HG03139 (cell line): Measurements from ENCODE around the gene NOD2.

Experiments used
- ATAC-seq: cut with Tn5 transposase; IDR thresholded peaks from one replicate; pipeline ENCODE4 v1.9.1; 2021; ENCODE audit not compliant: unreplicated experiment

NOD2 gene

DNA sequence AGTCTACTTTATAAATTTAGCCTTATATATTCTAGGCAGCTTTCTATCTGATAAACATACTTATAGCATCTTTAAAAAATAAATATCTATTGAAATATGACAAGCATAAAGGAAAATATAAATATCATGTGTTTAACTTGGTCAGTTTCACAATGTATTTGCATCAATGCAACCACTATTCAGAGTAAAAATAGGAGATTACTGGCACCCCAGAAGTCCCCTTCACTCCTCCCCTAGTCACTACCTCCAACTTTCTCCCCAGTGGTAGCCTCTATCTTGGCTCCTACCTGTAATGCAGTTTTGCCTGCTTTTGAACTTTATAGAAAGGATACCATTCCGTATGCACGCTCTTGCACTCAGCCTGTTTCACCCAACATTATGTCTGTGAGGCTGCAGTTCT is 3.2 kb upstream of the NOD2 start:
- no peak for ATAC-seq

DNA sequence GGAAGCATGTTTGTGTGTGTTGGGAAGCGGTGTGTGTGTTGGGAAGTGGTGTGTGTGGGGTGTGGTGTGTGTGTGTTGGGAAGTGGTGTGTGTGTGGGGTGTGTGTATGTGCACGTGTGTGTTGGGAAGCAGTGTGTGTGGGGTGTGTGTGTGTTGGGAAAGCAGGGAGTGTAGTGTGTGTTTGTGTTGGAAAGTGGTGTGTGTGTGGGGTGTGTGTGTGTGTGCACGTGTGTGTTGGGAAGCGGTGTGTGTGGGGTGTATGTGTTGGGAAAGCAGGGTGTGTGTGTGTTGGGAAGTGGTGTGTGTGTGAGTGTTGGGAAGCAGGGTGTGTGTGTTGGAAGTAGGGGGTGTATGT is 785 bp upstream of the NOD2 start:
- no peak for ATAC-seq

DNA sequence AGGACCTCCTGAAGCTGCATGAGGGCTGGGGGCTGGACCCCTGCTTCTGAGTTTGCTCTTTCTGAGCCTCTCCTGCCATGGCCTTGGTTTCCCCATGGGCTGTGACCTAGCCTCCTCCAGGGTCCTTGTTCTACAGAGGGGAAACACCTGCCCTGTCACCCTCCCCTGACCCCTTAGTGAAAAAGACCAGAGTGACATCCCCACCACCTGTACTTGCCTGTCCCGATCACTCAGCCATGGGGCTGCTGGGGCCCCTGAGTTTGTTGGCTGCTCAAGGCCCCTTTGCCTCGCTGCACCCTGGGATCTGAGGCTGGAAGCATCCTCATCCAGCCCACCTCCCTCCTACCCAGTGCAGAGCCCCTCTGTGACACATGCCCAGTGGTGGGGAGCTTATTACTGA is 800 bp downstream of the NOD2 start:
- ATAC-seq: no peak

DNA sequence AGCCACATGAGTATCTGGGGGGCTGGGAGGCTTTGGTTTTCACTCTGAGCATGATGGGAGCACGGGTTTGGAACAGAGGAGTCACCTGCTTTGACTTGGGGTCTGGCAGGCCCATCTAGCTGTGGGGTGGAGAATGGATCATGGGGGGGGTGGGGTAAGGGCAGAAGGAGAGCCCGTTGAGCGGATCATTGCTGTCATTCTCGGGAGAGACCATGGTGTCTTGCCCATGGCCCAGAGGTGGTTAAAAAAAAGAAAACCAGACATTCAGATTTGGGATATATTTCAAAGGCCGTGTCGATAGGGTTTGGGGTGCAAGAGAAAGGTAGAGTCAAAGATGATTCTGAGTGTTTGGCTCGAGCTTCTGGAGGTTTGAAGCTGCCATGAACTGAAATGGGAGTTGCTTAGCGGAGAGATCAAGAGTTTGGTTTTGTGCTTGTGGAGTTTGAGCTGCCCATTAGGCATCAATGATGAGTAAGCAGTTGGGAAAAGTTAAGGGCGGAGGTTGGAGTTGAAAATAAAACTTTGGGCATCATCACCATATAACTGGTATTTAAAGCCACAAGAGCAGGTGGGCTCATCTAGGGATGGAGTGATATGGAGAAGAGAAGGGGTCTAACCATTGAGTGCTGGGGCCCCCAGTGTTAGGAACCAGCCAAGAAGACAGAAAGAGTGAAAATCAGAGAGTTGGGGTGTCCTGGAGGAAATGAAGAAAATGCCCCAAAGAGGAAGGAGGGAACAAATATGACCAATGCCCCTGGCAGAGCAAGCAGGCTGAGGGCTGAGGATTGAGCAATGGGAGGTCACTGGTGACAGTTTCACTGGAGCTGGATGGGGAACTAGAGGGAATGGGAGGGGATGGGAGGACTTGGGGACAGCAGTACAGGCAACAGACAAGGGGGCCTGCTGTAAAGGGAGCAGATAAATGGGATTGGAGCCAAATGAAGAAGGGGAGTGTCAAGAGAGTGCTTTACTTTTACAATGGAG is 1.9 kb downstream of the NOD2 start:
- no peak for ATAC-seq

DNA sequence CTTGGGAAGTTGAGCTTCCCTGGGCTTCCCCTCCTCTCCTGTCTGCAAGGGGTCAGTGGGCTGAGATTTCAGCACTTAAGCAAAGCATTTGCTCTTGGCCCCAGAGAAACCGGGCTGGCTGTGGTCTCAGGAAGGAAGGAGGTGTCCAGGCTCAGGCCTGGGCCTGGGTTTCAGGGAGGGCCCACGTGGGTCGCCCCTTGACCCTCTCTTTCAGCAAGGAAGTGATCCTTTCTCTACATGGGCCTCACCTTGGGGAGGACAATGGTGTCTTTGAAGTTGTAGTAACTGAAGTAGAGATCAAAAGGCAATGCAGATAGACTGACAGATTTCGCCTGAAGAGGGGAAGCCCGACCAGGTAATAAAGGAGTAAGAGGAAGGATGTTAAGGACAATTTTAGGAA is 2.7 kb downstream of the NOD2 start:
- no peak for ATAC-seq

DNA sequence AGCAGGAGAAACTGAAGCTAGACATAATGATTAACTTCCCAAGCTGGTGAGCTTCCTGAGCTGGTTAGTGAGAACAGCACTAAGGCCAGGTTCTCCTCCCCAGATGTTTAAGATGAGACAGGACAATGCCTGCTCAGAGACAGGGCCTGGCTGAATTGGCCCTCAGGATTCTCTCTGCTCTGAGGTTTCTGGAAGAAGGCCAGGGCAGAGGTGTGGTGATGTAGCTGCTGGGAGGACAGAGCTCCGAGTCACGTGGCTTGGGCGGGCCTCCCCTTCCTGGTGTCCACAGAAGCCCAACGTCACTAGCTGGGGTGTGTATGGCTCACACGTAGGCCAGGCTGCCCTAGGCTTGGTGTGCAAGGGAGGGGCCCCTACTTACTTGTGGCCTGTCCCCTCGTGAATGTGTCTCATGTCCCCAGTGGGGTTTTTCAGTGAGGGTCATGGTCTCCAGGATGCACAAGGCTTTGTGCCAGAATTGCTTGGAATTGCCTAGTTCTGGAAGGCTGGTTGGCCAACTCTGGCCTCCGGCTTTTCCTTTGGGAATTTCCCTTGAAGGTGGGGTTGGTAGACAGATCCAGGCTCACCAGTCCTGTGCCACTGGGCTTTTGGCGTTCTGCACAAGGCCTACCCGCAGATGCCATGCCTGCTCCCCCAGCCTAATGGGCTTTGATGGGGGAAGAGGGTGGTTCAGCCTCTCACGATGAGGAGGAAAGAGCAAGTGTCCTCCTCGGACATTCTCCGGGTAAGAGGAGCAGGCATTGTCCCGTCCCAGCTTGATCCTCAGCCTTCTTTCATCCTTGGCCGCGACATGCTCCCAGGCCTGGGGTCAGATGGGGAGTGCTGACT is 3.4 kb downstream of the NOD2 start:
- ATAC-seq: peak; percentile 63

DNA sequence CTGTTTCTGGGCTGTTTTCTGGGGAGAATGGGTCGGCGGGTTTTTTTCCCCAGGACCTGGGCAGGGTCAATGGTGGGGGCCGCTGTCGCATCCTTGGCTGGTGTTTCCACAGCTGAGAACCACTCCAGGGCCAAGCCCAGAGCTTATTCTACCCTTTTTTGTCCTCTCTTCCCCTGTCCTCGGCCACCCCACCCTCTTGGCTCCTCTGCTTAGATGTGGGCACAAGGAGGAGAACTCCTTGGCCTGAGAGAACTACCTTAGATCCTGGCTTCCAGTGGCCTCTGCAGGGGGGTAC is 4.0 kb downstream of the NOD2 start:
- no peak for ATAC-seq

DNA sequence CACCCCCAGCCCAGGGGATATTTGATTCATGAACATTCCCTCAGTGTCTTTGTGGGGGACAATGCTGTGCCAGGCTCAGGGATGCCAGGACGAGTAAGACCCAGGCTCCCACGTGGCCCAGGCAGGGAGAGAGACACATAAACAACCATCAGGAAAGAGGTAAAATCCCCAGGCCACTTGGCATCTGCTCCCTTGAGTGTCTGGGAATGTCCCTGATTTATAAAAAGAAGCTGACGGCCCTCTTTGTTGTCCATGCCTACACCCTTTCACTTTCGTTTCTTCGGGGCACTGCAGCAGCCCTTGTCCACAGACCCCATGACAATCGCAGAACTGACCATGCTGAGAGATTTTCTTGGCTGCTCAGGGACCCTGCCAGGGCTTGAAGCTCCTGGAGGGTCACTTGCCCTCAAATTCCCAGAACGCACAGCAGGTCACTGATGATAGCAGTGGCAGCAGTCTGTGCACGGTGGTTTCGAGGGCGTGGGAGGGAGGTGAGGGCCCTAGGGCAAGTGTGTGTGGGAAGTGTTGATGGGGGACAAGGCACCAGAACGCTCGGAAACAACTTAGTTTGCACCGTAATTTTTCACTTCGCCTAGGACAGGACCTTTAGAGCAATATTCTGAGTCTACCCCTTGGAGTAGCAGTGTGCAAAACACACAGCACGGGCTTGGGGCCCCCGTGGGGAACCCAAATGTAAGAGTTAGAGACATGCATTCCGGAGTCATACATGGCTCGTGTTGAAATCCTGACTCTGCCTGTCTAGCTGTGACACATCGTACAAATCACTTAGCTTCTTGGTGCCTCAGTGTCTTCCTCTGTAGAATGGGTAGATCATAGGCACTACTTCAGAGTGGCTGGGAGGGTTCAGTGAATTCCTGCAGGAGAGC is 4.7 kb downstream of the NOD2 start:
- peak; percentile 27 for ATAC-seq

DNA sequence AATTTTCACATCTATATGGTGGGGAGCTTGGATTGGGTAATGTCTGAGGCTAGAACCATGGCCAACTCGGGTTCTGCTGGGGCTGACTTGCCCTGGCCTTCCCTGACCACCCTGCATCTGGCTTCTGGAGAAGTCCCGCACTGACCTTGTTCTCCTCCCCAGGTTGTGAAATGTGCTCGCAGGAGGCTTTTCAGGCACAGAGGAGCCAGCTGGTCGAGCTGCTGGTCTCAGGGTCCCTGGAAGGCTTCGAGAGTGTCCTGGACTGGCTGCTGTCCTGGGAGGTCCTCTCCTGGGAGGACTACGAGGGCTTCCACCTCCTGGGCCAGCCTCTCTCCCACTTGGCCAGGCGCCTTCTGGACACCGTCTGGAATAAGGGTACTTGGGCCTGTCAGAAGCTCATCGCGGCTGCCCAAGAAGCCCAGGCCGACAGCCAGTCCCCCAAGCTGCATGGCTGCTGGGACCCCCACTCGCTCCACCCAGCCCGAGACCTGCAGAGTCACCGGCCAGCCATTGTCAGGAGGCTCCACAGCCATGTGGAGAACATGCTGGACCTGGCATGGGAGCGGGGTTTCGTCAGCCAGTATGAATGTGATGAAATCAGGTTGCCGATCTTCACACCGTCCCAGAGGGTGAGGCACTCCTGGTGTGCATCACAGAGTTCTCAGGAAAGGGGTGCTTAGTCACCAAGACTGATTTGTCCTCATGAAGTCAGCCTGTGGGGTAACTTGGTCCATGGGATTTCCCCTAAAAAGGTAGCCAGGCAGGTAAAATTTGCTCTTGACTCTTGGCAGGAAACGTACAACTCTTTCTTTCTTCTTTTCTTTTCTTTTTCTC is 6.1 kb downstream of the NOD2 start:
- ATAC-seq: no peak

DNA sequence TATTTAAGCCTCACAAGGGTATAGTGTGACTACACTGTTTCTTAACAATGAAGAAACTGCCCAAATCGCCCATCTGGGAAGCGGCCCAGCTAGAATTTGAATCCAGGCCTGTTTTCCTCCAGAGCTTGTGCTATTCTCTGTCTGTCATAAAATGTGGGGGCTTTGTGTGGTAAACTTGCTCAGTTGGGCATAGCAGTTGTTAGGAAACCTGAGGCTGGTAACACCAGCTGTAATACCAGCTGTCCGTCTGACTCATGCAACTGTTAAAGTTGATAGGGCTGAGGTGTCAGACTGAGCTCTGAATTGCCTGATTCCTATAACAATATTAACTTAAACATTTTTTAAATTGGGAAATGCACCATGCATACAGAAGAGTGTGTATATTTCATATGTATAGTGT is 9.3 kb downstream of the NOD2 start:
- ATAC-seq: no peak

DNA sequence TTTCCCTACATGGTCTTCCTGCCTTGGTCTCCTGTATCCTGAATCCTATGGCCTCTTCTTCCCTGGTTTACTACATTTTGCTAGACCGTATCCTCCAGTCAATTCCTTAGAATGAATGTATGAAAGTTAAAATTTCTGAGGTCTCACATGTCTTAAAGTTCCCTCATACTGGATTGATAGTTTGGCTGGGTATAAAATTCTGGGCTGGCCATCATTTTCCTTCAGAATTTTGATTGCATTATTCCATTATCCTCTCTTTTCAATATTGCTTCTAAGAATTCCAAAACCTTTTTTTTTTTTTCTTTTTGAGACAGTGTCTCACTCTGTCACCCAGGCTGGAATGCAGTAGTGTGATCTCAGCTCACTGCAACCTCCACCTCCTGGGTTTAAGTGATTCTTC is 10.8 kb downstream of the NOD2 start:
- no peak for ATAC-seq

DNA sequence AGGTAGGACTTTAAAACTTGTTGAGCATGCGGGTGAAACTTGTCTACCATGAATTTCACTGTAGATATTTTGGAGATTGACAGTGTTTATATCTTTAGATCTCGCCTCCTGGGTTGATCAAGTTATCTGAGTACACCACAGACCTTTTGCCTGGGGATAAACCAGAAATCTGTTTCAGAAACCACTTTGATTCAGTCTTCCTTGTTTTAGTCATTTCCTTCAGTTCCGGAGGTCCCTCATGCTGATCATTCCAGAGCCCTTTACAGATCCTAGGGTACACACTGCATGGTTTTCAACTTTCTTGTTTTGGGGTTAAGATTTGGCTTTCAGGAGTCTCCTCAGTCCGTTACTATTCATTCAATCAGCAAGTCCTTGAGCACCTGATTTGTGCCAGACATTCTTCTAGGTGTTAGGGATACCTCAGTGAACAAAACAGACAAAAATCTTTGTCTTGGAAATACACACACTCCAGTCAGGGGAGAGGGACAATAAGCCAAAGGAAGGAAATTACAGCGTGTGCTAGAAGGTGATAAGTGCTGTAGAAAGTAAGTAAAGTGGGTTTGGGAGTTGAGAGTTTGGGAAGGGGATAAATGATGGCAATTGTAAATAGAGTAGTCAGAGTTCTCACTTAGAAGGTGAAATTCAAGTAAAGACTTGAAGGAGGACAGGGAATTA is 12.2 kb downstream of the NOD2 start:
- no peak for ATAC-seq

DNA sequence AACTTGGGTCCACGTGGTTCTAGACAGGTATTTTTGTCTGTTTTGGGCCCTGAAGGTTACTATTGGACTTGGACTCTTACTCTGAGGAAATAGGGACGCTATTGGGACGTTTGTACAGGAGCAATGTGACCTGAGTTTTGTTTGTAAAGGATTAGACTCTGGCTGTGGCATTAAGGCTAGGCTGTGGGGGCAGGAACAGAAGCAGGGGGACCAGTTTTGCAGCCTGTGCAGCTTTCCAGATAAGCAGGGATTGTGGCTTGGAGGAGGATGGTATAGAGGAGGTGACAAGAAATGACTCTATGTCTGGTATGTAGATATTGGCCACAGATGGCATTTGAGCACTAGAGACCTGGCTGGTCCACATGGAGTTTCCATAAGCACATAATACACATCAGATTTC is 12.8 kb downstream of the NOD2 start:
- no peak for ATAC-seq

DNA sequence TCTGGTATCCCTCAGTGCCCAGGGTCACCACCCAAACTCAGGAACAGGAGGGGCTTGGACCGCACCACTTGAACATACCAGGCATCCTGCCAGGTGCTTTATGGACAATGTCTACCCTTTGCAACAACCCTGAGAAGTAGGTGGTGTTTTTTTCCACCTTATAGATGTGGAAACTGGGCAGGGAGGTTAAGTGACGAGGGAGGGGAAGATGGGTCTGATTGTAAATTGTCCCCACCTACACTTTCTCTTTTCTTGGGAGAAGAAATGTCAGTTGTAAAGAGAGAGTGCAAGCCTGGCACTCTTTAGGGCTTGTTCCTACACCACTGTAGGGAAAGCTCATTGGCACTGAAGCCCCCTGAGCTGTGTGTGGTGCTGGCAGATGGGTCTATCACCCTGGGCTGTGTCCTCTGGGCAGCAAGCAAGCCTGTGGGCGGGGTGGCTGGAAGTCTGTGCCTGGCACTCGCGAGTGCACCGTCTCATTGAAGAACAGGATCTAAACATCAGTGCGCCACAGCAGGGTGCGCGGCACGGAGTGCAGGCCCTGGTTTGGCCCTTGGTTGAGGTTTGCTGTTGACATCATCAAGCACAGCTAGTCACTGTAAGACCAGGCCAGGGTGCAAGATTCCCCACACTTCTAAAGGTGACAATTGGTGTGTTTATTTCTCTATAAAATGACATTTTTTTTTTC is 15.1 kb downstream of the NOD2 start:
- no peak for ATAC-seq

DNA sequence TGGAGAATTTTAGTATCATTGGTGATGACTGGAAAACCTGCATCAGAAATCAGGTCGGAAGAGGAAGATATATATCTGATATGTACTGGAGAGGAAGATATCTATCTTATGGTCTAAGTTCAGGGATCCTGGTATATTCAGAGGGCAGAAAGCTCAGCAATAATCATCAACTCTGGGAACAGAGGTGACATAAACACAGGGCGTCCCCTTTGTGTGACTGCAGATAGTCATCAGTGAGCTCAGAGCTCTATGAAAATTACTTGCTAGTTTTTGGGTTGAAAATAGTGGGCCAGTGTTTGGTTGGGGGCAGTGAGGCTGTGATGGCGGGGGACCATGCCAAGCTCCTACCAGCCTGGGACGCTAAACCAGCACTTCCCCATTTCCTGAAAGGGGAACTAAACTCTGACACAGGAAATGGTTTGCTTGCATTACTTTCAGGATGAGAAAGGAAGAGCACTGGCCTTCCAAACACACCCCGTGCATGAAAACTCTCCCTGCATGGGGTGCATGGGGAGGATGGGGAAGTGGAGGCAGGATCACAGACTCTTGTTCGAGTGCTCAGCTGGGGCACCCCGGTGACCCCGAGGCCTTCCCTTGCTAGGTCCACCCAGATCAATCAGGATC is 15.8 kb downstream of the NOD2 start:
- no peak for ATAC-seq

DNA sequence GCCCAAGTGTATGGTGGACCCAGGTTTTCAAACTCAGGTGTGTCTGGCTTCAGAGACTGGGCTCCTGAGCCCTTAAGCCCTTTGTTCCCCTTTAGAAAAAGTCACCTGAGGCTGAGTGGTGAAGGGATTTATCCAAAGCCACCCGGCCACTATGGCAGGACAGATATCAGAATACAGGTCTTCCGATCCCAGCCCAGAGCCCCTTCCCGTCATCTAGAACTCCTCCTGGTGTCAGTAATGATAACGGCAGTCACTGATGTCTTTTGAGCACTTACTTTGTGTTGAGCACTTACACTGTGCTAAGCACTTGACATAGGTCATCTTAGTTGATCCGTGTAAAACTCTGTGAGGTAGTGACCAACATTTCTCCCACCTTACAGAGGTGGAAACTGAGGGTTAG is 16.6 kb downstream of the NOD2 start:
- no peak for ATAC-seq

DNA sequence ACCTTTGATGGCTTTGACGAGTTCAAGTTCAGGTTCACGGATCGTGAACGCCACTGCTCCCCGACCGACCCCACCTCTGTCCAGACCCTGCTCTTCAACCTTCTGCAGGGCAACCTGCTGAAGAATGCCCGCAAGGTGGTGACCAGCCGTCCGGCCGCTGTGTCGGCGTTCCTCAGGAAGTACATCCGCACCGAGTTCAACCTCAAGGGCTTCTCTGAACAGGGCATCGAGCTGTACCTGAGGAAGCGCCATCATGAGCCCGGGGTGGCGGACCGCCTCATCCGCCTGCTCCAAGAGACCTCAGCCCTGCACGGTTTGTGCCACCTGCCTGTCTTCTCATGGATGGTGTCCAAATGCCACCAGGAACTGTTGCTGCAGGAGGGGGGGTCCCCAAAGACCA is 17.6 kb downstream of the NOD2 start:
- no peak for ATAC-seq

DNA sequence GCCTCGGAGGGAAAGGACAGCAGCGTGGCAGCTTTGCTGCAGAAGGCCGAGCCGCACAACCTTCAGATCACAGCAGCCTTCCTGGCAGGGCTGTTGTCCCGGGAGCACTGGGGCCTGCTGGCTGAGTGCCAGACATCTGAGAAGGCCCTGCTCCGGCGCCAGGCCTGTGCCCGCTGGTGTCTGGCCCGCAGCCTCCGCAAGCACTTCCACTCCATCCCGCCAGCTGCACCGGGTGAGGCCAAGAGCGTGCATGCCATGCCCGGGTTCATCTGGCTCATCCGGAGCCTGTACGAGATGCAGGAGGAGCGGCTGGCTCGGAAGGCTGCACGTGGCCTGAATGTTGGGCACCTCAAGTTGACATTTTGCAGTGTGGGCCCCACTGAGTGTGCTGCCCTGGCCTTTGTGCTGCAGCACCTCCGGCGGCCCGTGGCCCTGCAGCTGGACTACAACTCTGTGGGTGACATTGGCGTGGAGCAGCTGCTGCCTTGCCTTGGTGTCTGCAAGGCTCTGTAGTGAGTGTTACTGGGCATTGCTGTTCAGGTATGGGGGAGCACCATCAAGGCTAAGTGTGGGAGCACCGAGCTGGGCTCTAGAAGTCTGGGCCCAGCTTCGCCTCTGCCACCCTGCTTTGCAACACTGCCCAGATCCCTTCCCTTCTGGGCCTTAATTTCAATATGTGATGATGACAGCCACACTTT is 18.6 kb downstream of the NOD2 start:
- ATAC-seq: no peak
